ENCODE data around the gene ZFHX3.
A peak's percentile ranks its signal among the peaks of the same experiment; 100 is the strongest.
"Not testable (repeated sequence)": the region's sequence is repeated elsewhere in the genome, so short reads cannot be mapped to it uniquely, and the experiment has no call there.

Gene ZFHX3

GRCh38 chr16:72995151-72995881 is 52.6 kb downstream of the ZFHX3 start:
- no peak for DNase-seq

- DNase-seq = no peak
Observed at GRCh38 chr16:72992142-72992601, 55.8 kb downstream of the ZFHX3 start.

GRCh38 chr16:72991644-72992043 is 56.3 kb downstream of the ZFHX3 start:
- DNase-seq = no peak

GRCh38 chr16:72991211-72991610 is 56.7 kb downstream of the ZFHX3 start:
- no peak for DNase-seq

GRCh38 chr16:72990571-72990970 is 57.4 kb downstream of the ZFHX3 start:
- no peak for DNase-seq

- peak in 1 of 2 experiments; percentile 16 for DNase-seq
Observed at GRCh38 chr16:72989579-72990551, 58.1 kb downstream of the ZFHX3 start.

GRCh38 chr16:72989203-72989578 is 58.7 kb downstream of the ZFHX3 start:
- not testable (repeated sequence) for DNase-seq

- no peak for DNase-seq
Observed at GRCh38 chr16:72988569-72988968, 59.4 kb downstream of the ZFHX3 start.

GRCh38 chr16:72987480-72987901 is 60.4 kb downstream of the ZFHX3 start:
- DNase-seq = no peak

GRCh38 chr16:72985995-72986394 is 61.9 kb downstream of the ZFHX3 start:
- DNase-seq = no peak

GRCh38 chr16:72985148-72985941 is 62.6 kb downstream of the ZFHX3 start:
- no peak for DNase-seq

- no peak for DNase-seq
Observed at GRCh38 chr16:72983728-72984350, 64.1 kb downstream of the ZFHX3 start.

GRCh38 chr16:72983241-72983640 is 64.7 kb downstream of the ZFHX3 start:
- no peak for DNase-seq

- DNase-seq = no peak
Observed at GRCh38 chr16:72979974-72980373, 68.0 kb downstream of the ZFHX3 start.

- DNase-seq = no peak
Observed at GRCh38 chr16:72978212-72978611, 69.7 kb downstream of the ZFHX3 start.

- DNase-seq = no peak
Observed at GRCh38 chr16:72977127-72977526, 70.8 kb downstream of the ZFHX3 start.

GRCh38 chr16:72976438-72977064 is 71.4 kb downstream of the ZFHX3 start:
- no peak for DNase-seq

GRCh38 chr16:72975809-72976437 is 72.0 kb downstream of the ZFHX3 start:
- DNase-seq = no peak

- no peak for DNase-seq
Observed at GRCh38 chr16:72974142-72974769, 73.7 kb downstream of the ZFHX3 start.

GRCh38 chr16:72972878-72973571 is 74.9 kb downstream of the ZFHX3 start:
- no peak for DNase-seq
